ENCODE measurements around the gene MTMR2. TPM values are rescaled to one million over a fixed set of nuclear protein-coding genes. Genes with fewer than 3 reads are reported as not detected.
A peak's percentile ranks its signal among the peaks of the same experiment; 100 is the strongest.
"Not testable (repeated sequence)": the region's sequence is repeated elsewhere in the genome, so short reads cannot be mapped to it uniquely, and the experiment has no call there.

MTMR2 gene
- total RNA-seq, 1 experiment from 2014 or later: 36.6 TPM

- no peak for DNase-seq (ENCODE audit: low read depth)
- in situ Hi-C loops (cut with HindIII; ENCODE audit: low pct_unique_long_range_greater_than_20kb, low sequenced_read_pairs): no loop called here
These were observed 78.7 kb downstream of the MTMR2 start for GRCh38 chr11:95845167-95845566.

- DNase-seq (ENCODE audit: low read depth): peak; percentile 73
- in situ Hi-C loops (cut with HindIII; ENCODE audit: low pct_unique_long_range_greater_than_20kb, low sequenced_read_pairs): no loop called here
These were observed 88.0 kb downstream of the MTMR2 start for GRCh38 chr11:95835768-95836488.

GRCh38 chr11:95835351-95835750 lies 88.6 kb downstream of the MTMR2 start:
- in situ Hi-C loops (cut with HindIII; ENCODE audit: low pct_unique_long_range_greater_than_20kb, low sequenced_read_pairs): no loop called here
- no peak for DNase-seq (ENCODE audit: low read depth)

- in situ Hi-C loops (cut with HindIII; ENCODE audit: low pct_unique_long_range_greater_than_20kb, low sequenced_read_pairs): no loop called here
These were observed 90.5 kb downstream of the MTMR2 start for GRCh38 chr11:95833378-95833777.

GRCh38 chr11:95832763-95833162 lies 91.1 kb downstream of the MTMR2 start:
- no peak for DNase-seq (ENCODE audit: low read depth)
- in situ Hi-C loops (cut with HindIII; ENCODE audit: low pct_unique_long_range_greater_than_20kb, low sequenced_read_pairs): no loop called here

More at GRCh38 chr11:95833378-95833777, 90.5 kb downstream of the MTMR2 start:
- no peak for DNase-seq (ENCODE audit: low read depth)

- peak; percentile 35 for DNase-seq (ENCODE audit: low read depth)
- in situ Hi-C loops (cut with HindIII; ENCODE audit: low pct_unique_long_range_greater_than_20kb, low sequenced_read_pairs): no loop called here
These were observed 92.6 kb downstream of the MTMR2 start for GRCh38 chr11:95831198-95831883.

- no peak for DNase-seq (ENCODE audit: low read depth)
- in situ Hi-C loops (cut with HindIII; ENCODE audit: low pct_unique_long_range_greater_than_20kb, low sequenced_read_pairs): no loop called here
These were observed 94.2 kb downstream of the MTMR2 start for GRCh38 chr11:95829580-95830259.

GRCh38 chr11:95827696-95828095 lies 96.2 kb downstream of the MTMR2 start:
- in situ Hi-C loops (cut with HindIII; ENCODE audit: low pct_unique_long_range_greater_than_20kb, low sequenced_read_pairs): no loop called here
- no peak for DNase-seq (ENCODE audit: low read depth)

- no peak for DNase-seq (ENCODE audit: low read depth)
- in situ Hi-C loops (cut with HindIII; ENCODE audit: low pct_unique_long_range_greater_than_20kb, low sequenced_read_pairs): no loop called here
These were observed 102.3 kb downstream of the MTMR2 start for GRCh38 chr11:95821640-95822039.

- DNase-seq (ENCODE audit: low read depth): no peak
- in situ Hi-C loops (cut with HindIII; ENCODE audit: low pct_unique_long_range_greater_than_20kb, low sequenced_read_pairs): no loop called here
These were observed 107.9 kb downstream of the MTMR2 start for GRCh38 chr11:95816037-95816436.

- in situ Hi-C loops (cut with HindIII; ENCODE audit: low pct_unique_long_range_greater_than_20kb, low sequenced_read_pairs); DNase-seq (ENCODE audit: low read depth): not testable (repeated sequence)
These were observed 112.9 kb downstream of the MTMR2 start for GRCh38 chr11:95811052-95811451.

GRCh38 chr11:95806464-95806863 lies 117.4 kb downstream of the MTMR2 start:
- DNase-seq (ENCODE audit: low read depth); in situ Hi-C loops (cut with HindIII; ENCODE audit: low pct_unique_long_range_greater_than_20kb, low sequenced_read_pairs): not testable (repeated sequence)

- in situ Hi-C loops (cut with HindIII; ENCODE audit: low pct_unique_long_range_greater_than_20kb, low sequenced_read_pairs): no loop called here
These were observed 118.0 kb downstream of the MTMR2 start for GRCh38 chr11:95805869-95806268.

GRCh38 chr11:95803973-95804372 lies 119.9 kb downstream of the MTMR2 start:
- in situ Hi-C loops (cut with HindIII; ENCODE audit: low pct_unique_long_range_greater_than_20kb, low sequenced_read_pairs): no loop called here
- no peak for DNase-seq (ENCODE audit: low read depth)

More at GRCh38 chr11:95805869-95806268, 118.0 kb downstream of the MTMR2 start:
- DNase-seq (ENCODE audit: low read depth): no peak

- in situ Hi-C loops (cut with HindIII; ENCODE audit: low pct_unique_long_range_greater_than_20kb, low sequenced_read_pairs): no loop called here
- no peak for DNase-seq (ENCODE audit: low read depth)
These were observed 121.1 kb downstream of the MTMR2 start for GRCh38 chr11:95802806-95803205.

- in situ Hi-C loops (cut with HindIII; ENCODE audit: low pct_unique_long_range_greater_than_20kb, low sequenced_read_pairs): no loop called here
- DNase-seq (ENCODE audit: low read depth): no peak
These were observed 123.5 kb downstream of the MTMR2 start for GRCh38 chr11:95800438-95800837.

GRCh38 chr11:95799546-95799945 lies 124.4 kb downstream of the MTMR2 start:
- in situ Hi-C loops (cut with HindIII; ENCODE audit: low pct_unique_long_range_greater_than_20kb, low sequenced_read_pairs): no loop called here
- no peak for DNase-seq (ENCODE audit: low read depth)

- no peak for DNase-seq (ENCODE audit: low read depth)
- in situ Hi-C loops (cut with HindIII; ENCODE audit: low pct_unique_long_range_greater_than_20kb, low sequenced_read_pairs): no loop called here
These were observed 127.4 kb downstream of the MTMR2 start for GRCh38 chr11:95796501-95796900.

- in situ Hi-C loops (cut with HindIII; ENCODE audit: low pct_unique_long_range_greater_than_20kb, low sequenced_read_pairs): no loop called here
- no peak for DNase-seq (ENCODE audit: low read depth)
These were observed 128.1 kb downstream of the MTMR2 start for GRCh38 chr11:95795627-95796295.
